Nephron progenitor cell (in vitro differentiated cells): Measurements from ENCODE around the gene P2RX2.

Experiments
- DNase-seq: peaks from one replicate; pipeline ENCODE4 v3.0.0; 2021
- H3K27ac Mint-ChIP-seq: 2 replicates; pipeline ENCODE4 v1.8.0; 2021; ENCODE audit warnings: mild to moderate bottlenecking, moderate library complexity, mixed read lengths
- H3K27me3 Mint-ChIP-seq: 2 replicates; pipeline ENCODE4 v1.8.0; 2021; ENCODE audit warnings: mild to moderate bottlenecking, low read depth, mixed read lengths; ENCODE audit not compliant: poor library complexity
- H3K36me3 Mint-ChIP-seq: 2 replicates; pipeline ENCODE4 v1.8.0; 2021; ENCODE audit warnings: low read depth, mixed read lengths
- H3K4me1 Mint-ChIP-seq: 2 replicates; pipeline ENCODE4 v1.8.0; 2021; ENCODE audit warnings: mixed read lengths
- H3K4me3 Mint-ChIP-seq: 2 replicates; pipeline ENCODE4 v1.8.0; 2021; ENCODE audit warnings: mild to moderate bottlenecking, moderate library complexity, mixed read lengths
- H3K9me3 Mint-ChIP-seq: 2 replicates; pipeline ENCODE4 v1.8.0; 2021; ENCODE audit warnings: mild to moderate bottlenecking, moderate library complexity, mixed read lengths
- CTCF ChIP-seq: fragments of 200-600 bp; sonication (generic); IDR thresholded peaks from 2 replicates; pipeline ENCODE4 v1.5.0; 2021; ENCODE audit warnings: antibody characterized with exemption

The P2RX2 gene

GRCh38 chr12:132660052-132660451 lies 41.5 kb downstream of the P2RX2 start:
- H3K4me1 Mint-ChIP-seq = no peaks in the 10 kb centered on the region
- peaks cover 59% of the 10 kb centered on the region for H3K36me3 Mint-ChIP-seq

GRCh38 chr12:132660996-132661395 lies 42.4 kb downstream of the P2RX2 start:
- Mint-ChIP-seq H3K27me3 (no peaks in the 10 kb centered on the region), H3K36me3 (peaks cover 65% of the 10 kb centered on the region), H3K4me3 (no peak overlapping the region), H3K9me3 (no peaks in the 10 kb centered on the region), H3K27ac (no peak overlapping the region), H3K4me1 (no peaks in the 10 kb centered on the region)
- no peak for TF ChIP-seq CTCF
- no peak for DNase-seq

More at GRCh38 chr12:132660052-132660451, 41.5 kb downstream of the P2RX2 start:
- no peaks in the 10 kb centered on the region for H3K9me3 Mint-ChIP-seq
- TF ChIP-seq CTCF = no peak
- DNase-seq = no peak
- H3K27me3 Mint-ChIP-seq = no peaks in the 10 kb centered on the region
- no peak overlapping the region for H3K4me3 Mint-ChIP-seq
- no peak overlapping the region for H3K27ac Mint-ChIP-seq

- Mint-ChIP-seq H3K36me3 (peaks cover 68% of the 10 kb centered on the region), H3K4me1 (no peaks in the 10 kb centered on the region), H3K4me3 (no peak overlapping the region), H3K9me3 (no peaks in the 10 kb centered on the region), H3K27me3 (no peaks in the 10 kb centered on the region), H3K27ac (no peak overlapping the region)
- no peak for DNase-seq
- no peak for TF ChIP-seq CTCF
Observed at GRCh38 chr12:132661972-132662371, 43.4 kb downstream of the P2RX2 start.

- Mint-ChIP-seq H3K36me3 (peaks cover 64% of the 10 kb centered on the region), H3K9me3 (no peaks in the 10 kb centered on the region), H3K27ac (no peak overlapping the region), H3K4me1 (no peaks in the 10 kb centered on the region), H3K4me3 (no peak overlapping the region), H3K27me3 (no peaks in the 10 kb centered on the region)
- no peak for TF ChIP-seq CTCF
- no peak for DNase-seq
Observed at GRCh38 chr12:132662901-132663755, 44.6 kb downstream of the P2RX2 start.

GRCh38 chr12:132664206-132665148 lies 45.9 kb downstream of the P2RX2 start:
- no peak for TF ChIP-seq CTCF
- no peak for DNase-seq
- no peaks in the 10 kb centered on the region for H3K27me3 Mint-ChIP-seq
- H3K9me3 Mint-ChIP-seq = no peaks in the 10 kb centered on the region
- H3K36me3 Mint-ChIP-seq = peaks cover 71% of the 10 kb centered on the region
- H3K27ac Mint-ChIP-seq = no peak overlapping the region
- H3K4me3 Mint-ChIP-seq = no peak overlapping the region
- no peaks in the 10 kb centered on the region for H3K4me1 Mint-ChIP-seq
